HEK293T (cell line): ENCODE measurements around the gene BBS7.

ENCODE experiments used
- BHLHE40 ChIP-seq: fragments of 450-650 bp; IDR thresholded peaks from 2 replicates; pipeline ENCODE4 v1.6.1; 2016; ENCODE audit warnings: mild to moderate bottlenecking, moderate library complexity, borderline replicate concordance
- FOXA1 ChIP-seq: fragments of 450-650 bp; IDR thresholded peaks from 2 replicates; pipeline ENCODE4 v1.6.1; 2016; ENCODE audit warnings: mild to moderate bottlenecking
- HDGF ChIP-seq: fragments of 450-650 bp; IDR thresholded peaks from 2 replicates; pipeline ENCODE4 v1.6.1; 2017; ENCODE audit warnings: antibody characterized with exemption, borderline replicate concordance
- SP1 ChIP-seq: fragments of 450-650 bp; IDR thresholded peaks from 2 replicates; pipeline ENCODE4 v1.6.1; 2017

GRCh38 chr4:121819216-121819965, 50.9 kb downstream of the BBS7 start:
- TF ChIP-seq SP1 (no peak), FOXA1 (no peak), BHLHE40 (no peak), HDGF (no peak)
